IMR-90 (cell line): ENCODE results near the gene CTNND2. TPM values are rescaled to one million over a fixed set of nuclear protein-coding genes. Genes with fewer than 3 reads are reported as not detected.

Source experiments
- ATAC-seq: fragments of 200-7000 bp; cut with Tn5 transposase; 2 replicates; pipeline ENCODE4 v1.9.1; 2020; ENCODE audit warnings: low read depth, mild to moderate bottlenecking, moderate library complexity
- BruUV-seq: library from RNA; stranded (reverse); fragments of 400-500 nt; replicated peaks from 2 replicates; lab custom pipeline; 2021; lab: Mats Ljungman, UMichigan
- CTCF ChIA-PET: fragments of 300-600 bp; formaldehyde crosslinking; extraction: SDS; loops from one replicate; lab custom pipeline; 2021; ENCODE audit warnings: antibody characterized with exemption; lab: Yijun Ruan, JAX
- POLR2A ChIA-PET: fragments of 300-600 bp; sonication (Branson Sonifier 250); formaldehyde crosslinking; loops from one replicate; lab custom pipeline; 2022; ENCODE audit warnings: antibody characterized with exemption; ENCODE audit not compliant: unreplicated experiment; lab: Charles Lee
- DNase-seq: peaks from one replicate; pipeline ENCODE4 v3.0.0; 2013
- H2AFZ ChIP-seq: replicated peaks from 2 replicates; pipeline ENCODE3; 2013; ENCODE audit warnings: low read length, mild to moderate bottlenecking; ENCODE audit not compliant: poor library complexity
- H2AK5ac ChIP-seq: 2 replicates; pipeline ENCODE4 v1.6.1; 2013; ENCODE audit warnings: low read depth, low read length, inconsistent platforms
- H2AK9ac ChIP-seq: replicated peaks from 2 replicates; pipeline ENCODE3; 2013; ENCODE audit warnings: mild to moderate bottlenecking, low read depth, low read length, moderate library complexity; ENCODE audit not compliant: poor library complexity
- H2BK120ac ChIP-seq: 2 replicates; pipeline ENCODE4 v1.6.1; 2013; ENCODE audit warnings: low read depth, low read length, inconsistent platforms
- H2BK15ac ChIP-seq: 3 replicates; pipeline ENCODE4 v1.6.1; 2013; ENCODE audit warnings: low read depth, low read length, inconsistent platforms
- H2BK20ac ChIP-seq: 2 replicates; pipeline ENCODE4 v1.6.1; 2013; ENCODE audit warnings: low read depth, mild to moderate bottlenecking, inconsistent platforms, low read length, moderate library complexity
- H2BK5ac ChIP-seq: 2 replicates; pipeline ENCODE4 v1.6.1; 2013; ENCODE audit warnings: mild to moderate bottlenecking, low read depth, low read length, inconsistent platforms; ENCODE audit not compliant: poor library complexity, severe bottlenecking
- H3K14ac ChIP-seq: replicated peaks from 2 replicates; pipeline ENCODE4 v1.6.1; 2013; ENCODE audit warnings: low read depth, low read length, inconsistent platforms
- H3K18ac ChIP-seq: 2 replicates; pipeline ENCODE4 v1.6.1; 2013; ENCODE audit warnings: low read depth, low read length, control low read depth
- H3K23ac ChIP-seq: 2 replicates; pipeline ENCODE4 v1.6.1; 2013; ENCODE audit warnings: low read depth, low read length, inconsistent platforms
- H3K27ac ChIP-seq: 2 replicates; pipeline ENCODE4 v1.5.1; 2013; ENCODE audit warnings: mild to moderate bottlenecking, control low read depth, low read length; ENCODE audit not compliant: insufficient read depth
- H3K27me3 ChIP-seq: 2 replicates; pipeline ENCODE4 v1.6.1; 2013; ENCODE audit warnings: low read length; ENCODE audit not compliant: control insufficient read depth, insufficient read depth
- H3K36me3 ChIP-seq: 2 replicates; pipeline ENCODE4 v1.6.1; 2013; ENCODE audit warnings: low read length, mixed read lengths; ENCODE audit not compliant: control insufficient read depth, insufficient read depth
- H3K4ac ChIP-seq: 2 replicates; pipeline ENCODE4 v1.6.1; 2013; ENCODE audit warnings: low read depth, low read length, inconsistent platforms
- H3K4me1 ChIP-seq: 2 replicates; pipeline ENCODE4 v1.6.1; 2013; ENCODE audit warnings: low read length, mixed read lengths; ENCODE audit not compliant: control insufficient read depth, insufficient read depth
- H3K4me2 ChIP-seq: 2 replicates; pipeline ENCODE4 v1.6.1; 2013; ENCODE audit warnings: low read depth, mild to moderate bottlenecking, control low read depth, low read length, moderate library complexity
- H3K4me3 ChIP-seq: 2 replicates; pipeline ENCODE4 v1.5.1; 2013; ENCODE audit warnings: low read depth, mild to moderate bottlenecking, control low read depth, low read length, moderate library complexity; ENCODE audit not compliant: insufficient read depth
- H3K56ac ChIP-seq: 2 replicates; pipeline ENCODE4 v1.6.1; 2013; ENCODE audit warnings: low read length, inconsistent platforms; ENCODE audit not compliant: insufficient read depth; ENCODE audit errors: extremely low read depth
- H3K79me1 ChIP-seq, 2 experiments: 2 replicates each; pipeline ENCODE4 v1.6.1; 2013; ENCODE audit warnings: low read length in 2 of 2, inconsistent platforms in 1 of 2, low read depth in 1 of 2
- H3K9ac ChIP-seq: 2 replicates; pipeline ENCODE4 v1.6.1; 2013; ENCODE audit warnings: low read depth, low read length, control low read depth
- H3K9me1 ChIP-seq: 2 replicates; pipeline ENCODE4 v1.6.1; 2013; ENCODE audit warnings: low read length, inconsistent platforms; ENCODE audit not compliant: insufficient read depth
- H3K9me3 ChIP-seq: 2 replicates; pipeline ENCODE4 v1.6.1; 2013; ENCODE audit warnings: low read length; ENCODE audit not compliant: control insufficient read depth, insufficient read depth
- H4K20me1 ChIP-seq: 2 replicates; pipeline ENCODE4 v1.6.1; 2013; ENCODE audit warnings: low read length, inconsistent platforms; ENCODE audit not compliant: insufficient read depth
- H4K5ac ChIP-seq: 2 replicates; pipeline ENCODE4 v1.6.1; 2013; ENCODE audit warnings: mild to moderate bottlenecking, low read depth, low read length, control low read depth
- H4K8ac ChIP-seq, 2 experiments: 2 replicates each; pipeline ENCODE4 v1.6.1; 2013; ENCODE audit warnings: low read depth in 2 of 2, low read length in 2 of 2, control low read depth in 1 of 2, inconsistent platforms in 1 of 2
- H4K91ac ChIP-seq: 2 replicates; pipeline ENCODE4 v1.6.1; 2013; ENCODE audit warnings: low read depth, low read length, inconsistent platforms; ENCODE audit not compliant: insufficient read depth
- CHD1 ChIP-seq: IDR thresholded peaks from 2 replicates; pipeline ENCODE4 v1.6.1; 2012; ENCODE audit warnings: low read depth, low read length, improper control_type of control experiment
- MAZ ChIP-seq: IDR thresholded peaks from 2 replicates; pipeline ENCODE4 v1.6.1; 2012; ENCODE audit warnings: low read depth, mild to moderate bottlenecking, low read length, improper control_type of control experiment, moderate library complexity, borderline replicate concordance
- MXI1 ChIP-seq: IDR thresholded peaks from 2 replicates; pipeline ENCODE4 v1.6.1; 2012; ENCODE audit warnings: low read depth, mild to moderate bottlenecking, low read length, moderate library complexity, borderline replicate concordance
- RAD21 ChIP-seq: IDR thresholded peaks from 2 replicates; pipeline ENCODE4 v1.6.1; 2012; ENCODE audit warnings: low read length, improper control_type of control experiment
- RFX5 ChIP-seq: IDR thresholded peaks from 2 replicates; pipeline ENCODE4 v1.8.0; 2012; ENCODE audit warnings: low read depth, mild to moderate bottlenecking, low read length, moderate library complexity
- WGBS, 2 experiments: methylation state at CpG; one replicate each; pipeline versions ENCODE4 v1.1.5 to v1.1.7; 2013; ENCODE audit warnings: missing lambda C conversion rate in 2 of 2; ENCODE audit not compliant: insufficient read length in 1 of 2; ENCODE audit errors: extremely low coverage in 2 of 2; 5-methylcytosine and 5-hydroxymethylcytosine counted together
- dilution Hi-C: fragments of 300-500 bp; cut with HindIII; formaldehyde crosslinking; loops from one replicate; pipeline ENCODE4 v1.14.3; 2018; ENCODE audit warnings: low sequenced_read_pairs; ENCODE audit not compliant: unreplicated experiment
- in situ Hi-C: fragments of 300-500 bp; cut with MboI; formaldehyde crosslinking; loops from 3 replicates; pipeline ENCODE4 v1.14.3; 2019; ENCODE audit warnings: low sequenced_read_pairs, inconsistent platforms, mixed read lengths
- intact Hi-C: fragments of 100-400 bp; cut with micrococcal nuclease; formaldehyde crosslinking; loops from 2 replicates; pipeline ENCODE4 v1.10.0; 2022
- polyA plus RNA-seq, 3 experiments: library from polyadenylated mRNA; depleted of rRNA; stranded (reverse); fragments of >200 nt; gene quantifications; 2 replicates each; pipeline ENCODE4 v1.2.3, GENCODE V29; 2012; ENCODE audit warnings: low replicate concordance in 1 of 3
- total RNA-seq: library from RNA; depleted of rRNA; stranded (reverse); fragments of >200 nt; gene quantifications from 2 replicates; pipeline ENCODE4 v1.2.3, GENCODE V29; 2012
- TF ChIP-seq, protein P1 (sequence below): conservative IDR thresholded peaks from 2 replicates; pipeline ENCODE4 v1.5.1; 2012; ENCODE audit warnings: mild to moderate bottlenecking, low read depth, low read length, improper control_type of control experiment
- TF ChIP-seq, protein P2 (sequence below): fragments of 150-350 bp; IDR thresholded peaks from 2 replicates; pipeline ENCODE4 v1.6.1; 2017; ENCODE audit warnings: mild to moderate bottlenecking, antibody characterized with exemption, low read length, low read depth
- TF ChIP-seq, protein P3 (sequence below): fragments of 150-350 bp; IDR thresholded peaks from 2 replicates; pipeline ENCODE4 v1.6.1; 2016; ENCODE audit warnings: low read depth, mild to moderate bottlenecking, low read length, moderate library complexity, borderline replicate concordance

The CTNND2 gene
- total and polyA plus RNA-seq, 2 of the 4 experiments (the other 2 are of a cell fraction), result not detected

DNA sequence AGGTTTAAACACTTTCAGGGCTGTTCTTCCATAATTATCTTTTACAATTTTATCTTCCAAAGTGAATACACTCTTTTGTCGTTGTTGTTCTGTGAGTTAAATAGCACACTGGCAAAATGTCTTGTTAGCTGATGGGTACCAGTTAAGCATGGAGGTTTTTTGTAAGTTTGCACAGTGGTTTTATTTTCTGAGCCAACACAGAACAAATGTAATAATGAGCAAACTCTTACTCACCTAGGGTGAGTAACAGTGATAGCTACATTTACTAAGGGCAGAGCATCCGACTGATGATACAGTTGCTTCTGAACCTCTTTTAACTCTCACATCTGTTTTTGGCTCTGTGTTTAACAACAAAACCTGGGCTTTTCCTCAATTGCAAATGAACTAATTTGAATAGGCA, 103.2 kb downstream of the CTNND2 start:
- H2BK5ac ChIP-seq, result no peak overlapping the region
- DNase-seq (no peak), ATAC-seq (no peak)
- H2BK15ac ChIP-seq, result no peak overlapping the region
- no peak overlapping the region for H3K23ac ChIP-seq
- no peaks in the 10 kb centered on the region for H4K20me1 ChIP-seq
- H4K8ac ChIP-seq, result no peak overlapping the region
- no peak overlapping the region for H3K4ac ChIP-seq
- no peak overlapping the region for H2AK5ac ChIP-seq
- H3K56ac ChIP-seq, result no peak overlapping the region
- H3K79me1 ChIP-seq, result no peaks in the 10 kb centered on the region
- H2AFZ ChIP-seq, result no peak overlapping the region
- peaks cover 2% of the 10 kb centered on the region; the same call in 1 of the 2 replicates for H3K9me3 ChIP-seq
- H3K18ac ChIP-seq, result no peak overlapping the region
- H3K4me1 ChIP-seq, result no peaks in the 10 kb centered on the region
- H3K27me3 ChIP-seq, result no peaks in the 10 kb centered on the region
- no peak overlapping the region for H3K9ac ChIP-seq
- no peak overlapping the region for H2BK120ac ChIP-seq
- H3K14ac ChIP-seq, result no peak overlapping the region
- in situ Hi-C loops, result no loop called here
- CTCF ChIA-PET, result no interaction called here
- no CpG with 5 or more reads among the region's 2 CpGs for WGBS, 2 experiments
- no peaks in the 10 kb centered on the region for H3K9me1 ChIP-seq
- intact Hi-C loops, result no loop called here
- H2AK9ac ChIP-seq, result no peak overlapping the region
- dilution Hi-C loops, result no loop called here
- TF ChIP-seq, protein P1, sequence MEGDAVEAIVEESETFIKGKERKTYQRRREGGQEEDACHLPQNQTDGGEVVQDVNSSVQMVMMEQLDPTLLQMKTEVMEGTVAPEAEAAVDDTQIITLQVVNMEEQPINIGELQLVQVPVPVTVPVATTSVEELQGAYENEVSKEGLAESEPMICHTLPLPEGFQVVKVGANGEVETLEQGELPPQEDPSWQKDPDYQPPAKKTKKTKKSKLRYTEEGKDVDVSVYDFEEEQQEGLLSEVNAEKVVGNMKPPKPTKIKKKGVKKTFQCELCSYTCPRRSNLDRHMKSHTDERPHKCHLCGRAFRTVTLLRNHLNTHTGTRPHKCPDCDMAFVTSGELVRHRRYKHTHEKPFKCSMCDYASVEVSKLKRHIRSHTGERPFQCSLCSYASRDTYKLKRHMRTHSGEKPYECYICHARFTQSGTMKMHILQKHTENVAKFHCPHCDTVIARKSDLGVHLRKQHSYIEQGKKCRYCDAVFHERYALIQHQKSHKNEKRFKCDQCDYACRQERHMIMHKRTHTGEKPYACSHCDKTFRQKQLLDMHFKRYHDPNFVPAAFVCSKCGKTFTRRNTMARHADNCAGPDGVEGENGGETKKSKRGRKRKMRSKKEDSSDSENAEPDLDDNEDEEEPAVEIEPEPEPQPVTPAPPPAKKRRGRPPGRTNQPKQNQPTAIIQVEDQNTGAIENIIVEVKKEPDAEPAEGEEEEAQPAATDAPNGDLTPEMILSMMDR, result no peak
- TF ChIP-seq RAD21, result no peak
- no peak for TF ChIP-seq CHD1
- TF ChIP-seq, protein P2, sequence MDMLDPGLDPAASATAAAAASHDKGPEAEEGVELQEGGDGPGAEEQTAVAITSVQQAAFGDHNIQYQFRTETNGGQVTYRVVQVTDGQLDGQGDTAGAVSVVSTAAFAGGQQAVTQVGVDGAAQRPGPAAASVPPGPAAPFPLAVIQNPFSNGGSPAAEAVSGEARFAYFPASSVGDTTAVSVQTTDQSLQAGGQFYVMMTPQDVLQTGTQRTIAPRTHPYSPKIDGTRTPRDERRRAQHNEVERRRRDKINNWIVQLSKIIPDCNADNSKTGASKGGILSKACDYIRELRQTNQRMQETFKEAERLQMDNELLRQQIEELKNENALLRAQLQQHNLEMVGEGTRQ, result no peak
- TF ChIP-seq RFX5, result no peak
- no peak for TF ChIP-seq MXI1
- TF ChIP-seq MAZ, result no peak
- TF ChIP-seq, protein P3, sequence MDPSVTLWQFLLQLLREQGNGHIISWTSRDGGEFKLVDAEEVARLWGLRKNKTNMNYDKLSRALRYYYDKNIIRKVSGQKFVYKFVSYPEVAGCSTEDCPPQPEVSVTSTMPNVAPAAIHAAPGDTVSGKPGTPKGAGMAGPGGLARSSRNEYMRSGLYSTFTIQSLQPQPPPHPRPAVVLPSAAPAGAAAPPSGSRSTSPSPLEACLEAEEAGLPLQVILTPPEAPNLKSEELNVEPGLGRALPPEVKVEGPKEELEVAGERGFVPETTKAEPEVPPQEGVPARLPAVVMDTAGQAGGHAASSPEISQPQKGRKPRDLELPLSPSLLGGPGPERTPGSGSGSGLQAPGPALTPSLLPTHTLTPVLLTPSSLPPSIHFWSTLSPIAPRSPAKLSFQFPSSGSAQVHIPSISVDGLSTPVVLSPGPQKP, result no peak
- no peak overlapping the region for H3K27ac ChIP-seq
- POLR2A ChIA-PET, result no interaction called here
- BruUV-seq, result no TSS peak
- no peak overlapping the region for H3K4me2 ChIP-seq
- no peaks in the 10 kb centered on the region for H3K36me3 ChIP-seq
- no peak overlapping the region for H4K91ac ChIP-seq
- H3K4me3 ChIP-seq, result no peak overlapping the region
- H4K5ac ChIP-seq, result no peak overlapping the region
- no peak overlapping the region for H2BK20ac ChIP-seq
